Colonic mucosa (tissue), 4 donors: Measurements from ENCODE around the gene RPLP1. TPM values are rescaled to one million over a fixed set of nuclear protein-coding genes. Genes with fewer than 3 reads are reported as not detected.

Experiments used
- DNase-seq: peaks from one replicate; pipeline ENCODE4 v3.0.0-alpha.2; 2020
- H3K27ac ChIP-seq: fragments of 200-600 bp; one replicate; pipeline ENCODE4 v1.8.0; 2021
- H3K27me3 ChIP-seq: fragments of 200-600 bp; one replicate; pipeline ENCODE4 v1.8.0; 2021
- H3K36me3 ChIP-seq: fragments of 200-600 bp; one replicate; pipeline ENCODE4 v1.8.0; 2021
- H3K4me1 ChIP-seq: fragments of 200-600 bp; one replicate; pipeline ENCODE4 v1.8.0; 2021; ENCODE audit warnings: mild to moderate bottlenecking
- H3K4me3 ChIP-seq: fragments of 200-600 bp; one replicate; pipeline ENCODE4 v1.8.0; 2021
- H3K9ac ChIP-seq, 2 donors: one replicate each; pipeline ENCODE4 v1.7.0; 2013; ENCODE audit warnings: control low read depth in 2 of 2, low read depth in 2 of 2, low read length in 2 of 2
- H3K9me3 ChIP-seq: fragments of 200-600 bp; one replicate; pipeline ENCODE4 v1.8.0; 2021
- CTCF ChIP-seq: fragments of 200-600 bp; IDR thresholded peaks from one replicate; pipeline ENCODE4 v1.8.0; 2022; ENCODE audit warnings: antibody characterized with exemption, mild to moderate bottlenecking
- intact Hi-C: fragments of 100-400 bp; cut with DNase I; formaldehyde crosslinking; loops from one replicate; pipeline ENCODE4 v1.14.1; 2022
- total RNA-seq, 2 donors: library from RNA; stranded (reverse); fragmentation: NEBNext Ultra II Directional in 1 of 2; extraction: Animal tissue kit (Norgen Biotek cat#: 25700) in 1 of 2; gene quantifications; one replicate each; pipeline ENCODE4 v1.2.1, GENCODE V29; 2021
- donor health status: healthy.
- donor health status: DM: no; HTN: no; CAD: no.
- donor health status: DM: no; HTN: no; CAD: no.

The RPLP1 gene
- total RNA-seq, 2 donors from 2014 or later: 1,531 to 1,739 TPM

- intact Hi-C loops: loop anchor here (5.0 kb wide), 2 partner anchors 991 to 1011 kb away; no protein-coding TSS in a partner anchor
- Histone ChIP-seq H3K9me3 (no peaks in the 10 kb centered on the region), H3K4me3 (no peak overlapping the region), H3K27ac (no peak overlapping the region), H3K36me3 (no peaks in the 10 kb centered on the region), H3K9ac (no peak overlapping the region), H3K27me3 (no peaks in the 10 kb centered on the region), H3K4me1 (no peaks in the 10 kb centered on the region)
- TF ChIP-seq CTCF: peak; percentile 98
- peak; percentile 84 for DNase-seq
Measured at GRCh38 chr15:69475769-69476358, 23.2 kb downstream of the RPLP1 start.

- no peaks in the 10 kb centered on the region for H3K4me1 ChIP-seq
- intact Hi-C loops: loop anchor here (5.0 kb wide), 2 partner anchors 990 to 1010 kb away; no protein-coding TSS in a partner anchor
- H3K27ac ChIP-seq: no peak overlapping the region
- no peak for DNase-seq
- no peaks in the 10 kb centered on the region for H3K36me3 ChIP-seq
- TF ChIP-seq CTCF: no peak
- H3K9me3 ChIP-seq: no peaks in the 10 kb centered on the region
- no peaks in the 10 kb centered on the region for H3K27me3 ChIP-seq
- no peak overlapping the region for H3K9ac ChIP-seq
- H3K4me3 ChIP-seq: no peak overlapping the region
Measured at GRCh38 chr15:69476704-69477473, 24.3 kb downstream of the RPLP1 start.

GRCh38 chr15:69478259-69478781 lies 25.7 kb downstream of the RPLP1 start:
- Histone ChIP-seq H3K4me3 (no peak overlapping the region), H3K4me1 (no peaks in the 10 kb centered on the region), H3K9me3 (no peaks in the 10 kb centered on the region), H3K36me3 (no peaks in the 10 kb centered on the region), H3K27me3 (no peaks in the 10 kb centered on the region), H3K27ac (no peak overlapping the region), H3K9ac (no peak overlapping the region)
- peak; percentile 44 for DNase-seq
- peak; percentile 89 for TF ChIP-seq CTCF
- intact Hi-C loops: loop anchor here (5.0 kb wide), 2 partner anchors 989 to 1009 kb away; no protein-coding TSS in a partner anchor

- H3K4me3 ChIP-seq: no peak overlapping the region
- no peaks in the 10 kb centered on the region for H3K36me3 ChIP-seq
- no peak for DNase-seq
- no peaks in the 10 kb centered on the region for H3K27me3 ChIP-seq
- intact Hi-C loops: loop anchor here (5.0 kb wide), 2 partner anchors 988 to 1008 kb away; no protein-coding TSS in a partner anchor
- TF ChIP-seq CTCF: no peak
- no peaks in the 10 kb centered on the region for H3K4me1 ChIP-seq
- no peak overlapping the region for H3K9ac ChIP-seq
- H3K9me3 ChIP-seq: no peaks in the 10 kb centered on the region
- H3K27ac ChIP-seq: no peak overlapping the region
Measured at GRCh38 chr15:69479081-69479480, 26.5 kb downstream of the RPLP1 start.

GRCh38 chr15:69479971-69480370 lies 27.4 kb downstream of the RPLP1 start:
- Histone ChIP-seq H3K27ac (no peak overlapping the region), H3K9me3 (no peaks in the 10 kb centered on the region), H3K4me1 (no peaks in the 10 kb centered on the region), H3K36me3 (no peaks in the 10 kb centered on the region), H3K9ac (no peak overlapping the region), H3K27me3 (no peaks in the 10 kb centered on the region), H3K4me3 (no peak overlapping the region)
- no peak for DNase-seq
- no peak for TF ChIP-seq CTCF
- intact Hi-C loops: loop anchor here (5.0 kb wide), 2 partner anchors 987 to 1007 kb away; no protein-coding TSS in a partner anchor
